ENCODE measurements around the gene GRK7.

GRCh38 chr3:141807277-141808033 is 44.2 kb downstream of the GRK7 start:
- no peak for TF ChIP-seq CTCF (IDR thresholded peaks at IDR 0.05; ENCODE audit: insufficient read depth, low read length, poor library complexity, severe bottlenecking)
- no peak for TF ChIP-seq EZH2phosphoT487 (conservative IDR thresholded peaks at IDR 0.05; ENCODE audit: low read length)

Measured in SU-DHL-6 (cell line).